ENCODE results near the gene APCDD1L.

The APCDD1L gene

DNA sequence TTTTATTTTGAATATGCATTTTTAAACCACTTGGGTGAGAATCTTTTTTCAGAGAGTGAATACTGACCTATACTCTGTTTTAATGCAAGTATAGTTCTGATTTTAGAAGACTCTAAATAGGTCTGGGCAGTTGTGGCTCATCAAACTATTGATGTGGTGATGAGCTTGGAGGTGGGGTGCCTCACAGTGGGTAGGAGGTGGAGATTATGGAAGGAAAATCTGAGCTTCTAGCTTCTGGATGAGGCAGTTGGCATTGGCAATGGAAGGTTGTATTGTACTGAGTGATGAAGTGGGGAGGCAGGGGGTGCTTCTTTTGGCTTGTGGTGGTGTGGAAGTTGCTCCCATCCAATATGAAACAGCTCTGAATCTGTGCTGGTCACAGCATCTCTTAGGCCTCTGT is 73.5 kb downstream of the APCDD1L start:
- TF ChIP-seq BHLHE40 (IDR thresholded peaks at IDR 0.05; ENCODE audit: borderline replicate concordance) (no peak), ARNT (IDR thresholded peaks at IDR 0.05) (no peak), CTBP1 (IDR thresholded peaks at IDR 0.05; ENCODE audit: borderline replicate concordance) (no peak), FOXK2 (IDR thresholded peaks at IDR 0.05) (no peak), FOXM1 (IDR thresholded peaks at IDR 0.05; ENCODE audit: borderline replicate concordance) (no peak), NFRKB (IDR thresholded peaks at IDR 0.05) (no peak), FOXA1 (IDR thresholded peaks at IDR 0.05) (no peak), HDGF (IDR thresholded peaks at IDR 0.05; ENCODE audit: borderline replicate concordance) (no peak), L3MBTL2 (conservative IDR thresholded peaks at IDR 0.05) (no peak), ELF4 (IDR thresholded peaks at IDR 0.05) (no peak)
- no peak for DNase-seq (ENCODE audit: extremely low spot score)
- CTCF ChIA-PET, result interaction anchor here (1.1 kb wide), 1 partner anchor 10 kb away, joined by 3 read pairs; no protein-coding TSS in a partner anchor
- POLR2A ChIA-PET, result interaction anchor here (1.0 kb wide), 1 partner anchor 9 kb away, joined by 3 read pairs; no protein-coding TSS in a partner anchor

DNA sequence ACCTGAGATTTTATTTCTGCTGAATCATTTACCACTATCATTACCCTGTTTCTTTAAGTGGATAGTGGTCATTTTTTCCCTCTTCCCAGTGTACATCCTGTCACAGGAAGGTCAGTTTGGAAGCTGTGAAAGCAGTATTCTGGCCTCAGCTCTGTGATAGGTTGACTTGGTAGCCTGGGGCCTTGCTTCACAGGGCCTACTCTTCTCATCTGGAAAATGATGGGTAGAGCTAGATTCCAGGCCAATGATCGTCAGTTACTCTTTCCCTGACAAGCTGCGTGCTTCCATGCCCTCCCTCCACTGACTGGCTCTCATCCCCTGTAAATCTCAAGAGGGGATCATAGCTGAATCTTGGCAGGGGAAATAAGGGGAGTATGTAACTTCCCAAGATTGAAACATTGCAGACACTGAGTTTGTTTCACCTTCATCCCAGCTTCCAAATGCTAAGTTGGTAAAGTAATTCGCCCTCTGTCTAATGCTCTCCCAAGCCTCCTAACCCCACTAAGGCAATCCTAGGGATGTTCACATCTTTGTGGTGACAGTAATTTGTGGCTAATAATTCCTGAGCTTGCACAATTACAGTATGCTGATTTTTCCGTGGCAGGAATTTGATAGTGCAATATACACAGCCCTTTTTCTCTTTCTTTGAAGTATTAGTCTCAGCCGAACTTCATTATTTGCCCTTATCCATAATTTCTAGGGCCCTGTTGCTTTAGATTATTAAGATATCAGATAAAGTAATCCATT is 75.0 kb downstream of the APCDD1L start:
- ChIA-PET POLR2A (no interaction called here), CTCF (no interaction called here)
- TF ChIP-seq TARDBP (IDR thresholded peaks at IDR 0.05), result no peak
- TF ChIP-seq NFRKB (IDR thresholded peaks at IDR 0.05), result no peak
- no peak for TF ChIP-seq ELF4 (IDR thresholded peaks at IDR 0.05)
- no peak for TF ChIP-seq ARNT (IDR thresholded peaks at IDR 0.05)
- TF ChIP-seq L3MBTL2 (conservative IDR thresholded peaks at IDR 0.05), result no peak
- TF ChIP-seq FOXM1 (IDR thresholded peaks at IDR 0.05; ENCODE audit: borderline replicate concordance), result no peak
- no peak for TF ChIP-seq HDGF (IDR thresholded peaks at IDR 0.05; ENCODE audit: borderline replicate concordance)
- TF ChIP-seq CTBP1 (IDR thresholded peaks at IDR 0.05; ENCODE audit: borderline replicate concordance), result no peak
- TF ChIP-seq SUZ12 (IDR thresholded peaks at IDR 0.05), result no peak
- TF ChIP-seq, protein P1, sequence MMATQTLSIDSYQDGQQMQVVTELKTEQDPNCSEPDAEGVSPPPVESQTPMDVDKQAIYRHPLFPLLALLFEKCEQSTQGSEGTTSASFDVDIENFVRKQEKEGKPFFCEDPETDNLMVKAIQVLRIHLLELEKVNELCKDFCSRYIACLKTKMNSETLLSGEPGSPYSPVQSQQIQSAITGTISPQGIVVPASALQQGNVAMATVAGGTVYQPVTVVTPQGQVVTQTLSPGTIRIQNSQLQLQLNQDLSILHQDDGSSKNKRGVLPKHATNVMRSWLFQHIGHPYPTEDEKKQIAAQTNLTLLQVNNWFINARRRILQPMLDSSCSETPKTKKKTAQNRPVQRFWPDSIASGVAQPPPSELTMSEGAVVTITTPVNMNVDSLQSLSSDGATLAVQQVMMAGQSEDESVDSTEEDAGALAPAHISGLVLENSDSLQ (IDR thresholded peaks at IDR 0.05), result no peak
- no peak for TF ChIP-seq FOXK2 (IDR thresholded peaks at IDR 0.05)
- no peak for TF ChIP-seq SP1 (IDR thresholded peaks at IDR 0.05)
- TF ChIP-seq FOXA1 (IDR thresholded peaks at IDR 0.05), result no peak
- TF ChIP-seq BHLHE40 (IDR thresholded peaks at IDR 0.05; ENCODE audit: borderline replicate concordance), result no peak
- TF ChIP-seq LEF1 (IDR thresholded peaks at IDR 0.05; ENCODE audit: borderline replicate concordance), result no peak
- no peak for TF ChIP-seq ZNF384 (IDR thresholded peaks at IDR 0.05)
- DNase-seq (ENCODE audit: extremely low spot score), result no peak

DNA sequence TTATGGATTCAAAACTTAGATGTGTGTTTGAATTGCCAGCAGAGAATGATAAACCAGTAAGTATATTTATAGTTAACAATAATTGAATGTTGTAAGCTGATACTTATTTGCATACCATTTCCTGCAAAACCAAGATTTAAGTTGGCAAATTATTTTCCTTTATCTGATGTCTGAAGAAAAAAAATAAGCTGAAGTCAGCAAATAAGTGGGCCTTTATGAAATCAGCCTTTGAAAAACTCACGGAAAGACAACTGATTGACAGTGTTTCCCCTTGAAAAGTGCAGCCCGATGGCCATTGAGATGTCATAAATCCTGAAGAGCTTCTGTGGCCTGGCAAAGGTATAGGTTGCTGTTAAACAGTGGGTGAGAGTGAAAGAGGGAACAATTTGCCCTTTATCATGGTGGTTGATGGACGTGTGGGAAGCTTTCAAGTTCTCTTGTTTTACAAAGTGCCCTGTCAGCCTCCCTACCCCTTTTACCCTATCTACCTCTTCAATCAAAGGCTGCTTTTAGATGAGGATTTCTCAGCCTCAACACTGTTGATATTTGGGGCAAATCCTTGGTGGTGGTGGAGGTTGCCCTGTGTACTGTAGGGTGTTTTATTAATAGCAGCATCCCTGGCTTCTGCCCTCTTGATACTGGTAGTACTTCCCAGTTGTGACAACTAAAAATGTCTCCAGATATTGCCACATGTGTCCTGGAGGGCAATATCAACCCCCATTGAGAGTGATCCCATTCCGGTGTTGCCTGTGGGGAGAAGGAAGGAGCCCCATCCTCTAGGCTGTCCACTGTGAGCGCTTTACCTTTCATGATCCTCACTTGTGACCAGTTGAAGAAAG is 76.0 kb downstream of the APCDD1L start:
- DNase-seq (ENCODE audit: extremely low spot score), result no peak
- TF ChIP-seq ZNF384 (IDR thresholded peaks at IDR 0.05) (no peak), L3MBTL2 (conservative IDR thresholded peaks at IDR 0.05) (no peak), LEF1 (IDR thresholded peaks at IDR 0.05; ENCODE audit: borderline replicate concordance) (no peak)
- TF ChIP-seq, protein P1 (IDR thresholded peaks at IDR 0.05), result no peak
- POLR2A ChIA-PET, result no interaction called here
- CTCF ChIA-PET, result interaction anchor here (0.6 kb wide), 1 partner anchor 41 kb away, joined by 3 read pairs; no protein-coding TSS in a partner anchor

DNA sequence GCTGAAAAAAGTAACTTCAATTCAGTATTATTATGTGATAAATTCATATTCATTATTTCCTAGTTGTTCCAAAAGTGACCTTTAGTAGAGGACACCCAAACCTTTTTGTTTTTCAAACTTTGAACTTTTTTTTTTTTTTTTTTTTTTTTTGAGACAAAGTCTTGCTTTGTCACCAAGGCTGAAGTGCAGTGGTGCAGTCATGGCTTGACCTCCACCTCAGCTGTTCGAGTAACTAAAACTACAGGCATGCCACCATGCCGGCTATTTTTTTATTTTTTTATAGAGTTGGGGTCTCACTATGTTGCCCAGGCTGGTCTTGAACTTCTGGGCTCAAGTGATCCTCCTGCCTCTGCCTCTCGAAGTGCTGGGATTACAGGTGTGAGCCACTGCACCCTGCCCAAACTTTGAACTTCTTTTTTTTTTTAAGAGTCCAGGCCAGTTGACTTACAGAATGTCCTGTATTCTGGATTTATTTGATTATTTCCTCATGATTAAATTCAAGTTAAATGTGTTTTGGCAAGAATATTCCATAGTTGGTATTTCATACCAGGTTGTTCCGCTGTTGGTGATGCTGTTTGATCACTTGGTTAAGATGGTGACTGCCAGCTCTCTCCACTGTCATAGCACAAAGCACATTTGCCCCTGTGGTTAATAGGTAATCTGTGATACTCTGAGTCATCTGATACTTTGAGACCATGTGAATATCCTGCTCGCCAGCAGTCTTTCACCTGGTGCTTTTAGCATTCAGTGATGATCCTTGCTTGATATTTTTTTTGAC is 78.1 kb downstream of the APCDD1L start:
- no peak for DNase-seq (ENCODE audit: extremely low spot score)
- POLR2A ChIA-PET, result no interaction called here
- CTCF ChIA-PET, result no interaction called here
- TF ChIP-seq ELF4 (IDR thresholded peaks at IDR 0.05), result no peak
- TF ChIP-seq HDGF (IDR thresholded peaks at IDR 0.05; ENCODE audit: borderline replicate concordance), result no peak
- no peak for TF ChIP-seq TARDBP (IDR thresholded peaks at IDR 0.05)
- TF ChIP-seq, protein P1 (IDR thresholded peaks at IDR 0.05), result no peak
- no peak for TF ChIP-seq NFRKB (IDR thresholded peaks at IDR 0.05)
- no peak for TF ChIP-seq ZNF384 (IDR thresholded peaks at IDR 0.05)

DNA sequence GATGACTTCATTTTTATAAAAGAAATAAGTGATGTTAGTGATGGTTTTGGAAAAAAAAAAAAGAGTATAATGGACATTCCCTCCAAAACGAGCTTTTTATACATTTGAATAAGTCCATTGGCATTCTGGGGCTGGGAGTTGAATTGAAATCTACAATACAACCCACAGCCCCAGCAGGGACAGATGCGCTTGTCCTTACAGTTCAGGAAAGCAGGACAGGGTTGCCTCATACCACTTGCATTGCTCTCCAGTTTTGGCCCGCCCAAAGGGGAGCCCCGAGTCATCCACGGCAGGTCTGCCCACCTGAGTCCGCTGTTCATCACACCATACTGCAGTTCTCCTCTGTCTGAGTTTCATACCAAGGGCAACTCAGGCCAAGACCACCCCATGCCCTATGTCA is 80.0 kb downstream of the APCDD1L start:
- no peak for DNase-seq (ENCODE audit: extremely low spot score)

More for the DNA sequence above, 80.0 kb downstream of the APCDD1L start:
- TF ChIP-seq LEF1 (IDR thresholded peaks at IDR 0.05; ENCODE audit: borderline replicate concordance) (no peak), FOXK2 (IDR thresholded peaks at IDR 0.05) (no peak), ARNT (IDR thresholded peaks at IDR 0.05) (no peak), ELF4 (IDR thresholded peaks at IDR 0.05) (no peak), SP1 (IDR thresholded peaks at IDR 0.05) (no peak), TARDBP (IDR thresholded peaks at IDR 0.05) (no peak), HDGF (IDR thresholded peaks at IDR 0.05; ENCODE audit: borderline replicate concordance) (no peak), FOXA1 (IDR thresholded peaks at IDR 0.05) (no peak), BHLHE40 (IDR thresholded peaks at IDR 0.05; ENCODE audit: borderline replicate concordance) (no peak), SUZ12 (IDR thresholded peaks at IDR 0.05) (no peak)
- TF ChIP-seq, protein P1 (IDR thresholded peaks at IDR 0.05), result no peak
- CTCF ChIA-PET, result interaction anchor here (0.6 kb wide), 1 partner anchor 202 kb away, joined by 4 read pairs; no protein-coding TSS in a partner anchor
- POLR2A ChIA-PET, result no interaction called here
